Mesenchymal stem cell (in vitro differentiated cells and primary cell): Measurements from ENCODE around the gene TMEM141. TPM values are rescaled to one million over a fixed set of nuclear protein-coding genes. Genes with fewer than 3 reads are reported as not detected.

Experiments used
- DNase-seq: peaks from one replicate; pipeline ENCODE4 v3.0.0-alpha.2; 2013
- H2AFZ ChIP-seq: one replicate; pipeline ENCODE4 v1.6.1; 2013; ENCODE audit warnings: low read depth, mild to moderate bottlenecking, control low read depth, inconsistent platforms, low read length, moderate library complexity
- H2AK5ac ChIP-seq: 2 replicates; pipeline ENCODE4 v1.6.1; 2013; ENCODE audit warnings: low read length, moderate library complexity, mild to moderate bottlenecking, inconsistent platforms; ENCODE audit not compliant: severe bottlenecking
- H2BK120ac ChIP-seq: one replicate; pipeline ENCODE4 v1.6.1; 2013; ENCODE audit warnings: low read depth, mild to moderate bottlenecking, inconsistent platforms, low read length, moderate library complexity
- H2BK12ac ChIP-seq, 2 experiments: one replicate each; pipeline ENCODE4 v1.6.1; 2013; ENCODE audit warnings: inconsistent platforms in 2 of 2, low read length in 2 of 2, mild to moderate bottlenecking in 2 of 2, moderate library complexity in 2 of 2, control low read depth in 1 of 2
- H2BK15ac ChIP-seq: one replicate; pipeline ENCODE4 v1.6.1; 2013; ENCODE audit warnings: mild to moderate bottlenecking, low read depth, inconsistent platforms; ENCODE audit not compliant: poor library complexity, severe bottlenecking
- H2BK5ac ChIP-seq: 2 replicates; pipeline ENCODE4 v1.6.1; 2013; ENCODE audit warnings: low read depth, mild to moderate bottlenecking, low read length, control low read depth, inconsistent platforms; ENCODE audit not compliant: poor library complexity, severe bottlenecking
- H3K14ac ChIP-seq, 2 experiments: one replicate each; pipeline ENCODE4 v1.6.1; 2013; ENCODE audit warnings: inconsistent platforms in 2 of 2, low read length in 2 of 2, control low read depth in 1 of 2, mild to moderate bottlenecking in 1 of 2, moderate library complexity in 1 of 2
- H3K18ac ChIP-seq, 2 experiments: one replicate each; pipeline ENCODE4 v1.6.1; 2013; ENCODE audit warnings: inconsistent platforms in 2 of 2, low read length in 2 of 2, control low read depth in 1 of 2, low read depth in 1 of 2, mild to moderate bottlenecking in 1 of 2
- H3K23ac ChIP-seq, 2 experiments: one replicate each; pipeline ENCODE4 v1.6.1; 2013; ENCODE audit warnings: inconsistent platforms in 2 of 2, low read length in 2 of 2, mild to moderate bottlenecking in 2 of 2, moderate library complexity in 2 of 2, control low read depth in 1 of 2
- H3K27ac ChIP-seq: 2 replicates; pipeline ENCODE4 v1.5.1; 2013; ENCODE audit warnings: mild to moderate bottlenecking, moderate library complexity, low read length, control low read depth, inconsistent platforms; ENCODE audit not compliant: poor library complexity, severe bottlenecking
- H3K27me3 ChIP-seq, 2 experiments: 2 replicates each; pipeline versions ENCODE4 v1.6.1 to v1.7.0; 2013; ENCODE audit warnings: low read length in 2 of 2, mild to moderate bottlenecking in 2 of 2, moderate library complexity in 2 of 2, control low read depth in 1 of 2, inconsistent platforms in 1 of 2; ENCODE audit not compliant: control insufficient read depth in 1 of 2, insufficient read depth in 1 of 2
- H3K36me3 ChIP-seq, 2 experiments: 2 replicates each; pipeline versions ENCODE4 v1.6.1 to v1.7.0; 2013; ENCODE audit warnings: low read length in 2 of 2, control low read depth in 1 of 2, inconsistent platforms in 1 of 2, low read depth in 1 of 2, mild to moderate bottlenecking in 1 of 2; ENCODE audit not compliant: insufficient read depth in 2 of 2, control insufficient read depth in 1 of 2
- H3K4ac ChIP-seq, 2 experiments: one replicate each; pipeline ENCODE4 v1.6.1; 2013; ENCODE audit warnings: inconsistent platforms in 2 of 2, low read length in 2 of 2, mild to moderate bottlenecking in 2 of 2, moderate library complexity in 2 of 2, control low read depth in 1 of 2, low read depth in 1 of 2
- H3K4me1 ChIP-seq: 2 replicates; pipeline ENCODE4 v1.6.1; 2013; ENCODE audit warnings: low read depth, low read length, control low read depth; ENCODE audit not compliant: control insufficient read depth, insufficient read depth
- H3K4me2 ChIP-seq: 2 replicates; pipeline ENCODE4 v1.6.1; 2013; ENCODE audit warnings: low read length, mild to moderate bottlenecking, inconsistent platforms; ENCODE audit not compliant: poor library complexity, severe bottlenecking
- H3K4me3 ChIP-seq, 2 experiments: 2 replicates each; pipeline versions ENCODE4 v1.5.1 to v1.7.0; 2013; ENCODE audit warnings: low read length in 2 of 2, mild to moderate bottlenecking in 2 of 2, control low read depth in 1 of 2, low read depth in 1 of 2; ENCODE audit not compliant: insufficient read depth in 1 of 2
- H3K79me1 ChIP-seq: replicated peaks from 2 replicates; pipeline ENCODE4 v1.6.1; 2013; ENCODE audit warnings: mild to moderate bottlenecking, control low read depth, low read length, inconsistent platforms; ENCODE audit not compliant: poor library complexity, severe bottlenecking
- H3K9ac ChIP-seq: 2 replicates; pipeline ENCODE4 v1.7.0; 2013; ENCODE audit warnings: mild to moderate bottlenecking, low read length, moderate library complexity
- H3K9me3 ChIP-seq: 2 replicates; pipeline ENCODE4 v1.7.0; 2013; ENCODE audit warnings: mild to moderate bottlenecking, low read length; ENCODE audit not compliant: control insufficient read depth
- H4K8ac ChIP-seq: one replicate; pipeline ENCODE4 v1.6.1; 2013; ENCODE audit warnings: inconsistent platforms, mild to moderate bottlenecking, low read length, moderate library complexity
- H4K91ac ChIP-seq: one replicate; pipeline ENCODE4 v1.6.1; 2013; ENCODE audit warnings: mild to moderate bottlenecking, low read length, inconsistent platforms
- WGBS: methylation state at CpG from one replicate; pipeline ENCODE4 v1.1.7; 2013; ENCODE audit warnings: mixed read lengths; 5-methylcytosine and 5-hydroxymethylcytosine counted together
- polyA plus RNA-seq, 2 experiments: library from polyadenylated mRNA; stranded (reverse); fragments of 200-250 nt; gene quantifications; one replicate each; pipeline ENCODE4 v1.2.3, GENCODE V29; 2013

The TMEM141 gene
- 58.1 TPM for polyA plus RNA-seq (2013, experiment 1 of 2)
- 53.8 TPM for polyA plus RNA-seq (2013, experiment 2 of 2)

DNA sequence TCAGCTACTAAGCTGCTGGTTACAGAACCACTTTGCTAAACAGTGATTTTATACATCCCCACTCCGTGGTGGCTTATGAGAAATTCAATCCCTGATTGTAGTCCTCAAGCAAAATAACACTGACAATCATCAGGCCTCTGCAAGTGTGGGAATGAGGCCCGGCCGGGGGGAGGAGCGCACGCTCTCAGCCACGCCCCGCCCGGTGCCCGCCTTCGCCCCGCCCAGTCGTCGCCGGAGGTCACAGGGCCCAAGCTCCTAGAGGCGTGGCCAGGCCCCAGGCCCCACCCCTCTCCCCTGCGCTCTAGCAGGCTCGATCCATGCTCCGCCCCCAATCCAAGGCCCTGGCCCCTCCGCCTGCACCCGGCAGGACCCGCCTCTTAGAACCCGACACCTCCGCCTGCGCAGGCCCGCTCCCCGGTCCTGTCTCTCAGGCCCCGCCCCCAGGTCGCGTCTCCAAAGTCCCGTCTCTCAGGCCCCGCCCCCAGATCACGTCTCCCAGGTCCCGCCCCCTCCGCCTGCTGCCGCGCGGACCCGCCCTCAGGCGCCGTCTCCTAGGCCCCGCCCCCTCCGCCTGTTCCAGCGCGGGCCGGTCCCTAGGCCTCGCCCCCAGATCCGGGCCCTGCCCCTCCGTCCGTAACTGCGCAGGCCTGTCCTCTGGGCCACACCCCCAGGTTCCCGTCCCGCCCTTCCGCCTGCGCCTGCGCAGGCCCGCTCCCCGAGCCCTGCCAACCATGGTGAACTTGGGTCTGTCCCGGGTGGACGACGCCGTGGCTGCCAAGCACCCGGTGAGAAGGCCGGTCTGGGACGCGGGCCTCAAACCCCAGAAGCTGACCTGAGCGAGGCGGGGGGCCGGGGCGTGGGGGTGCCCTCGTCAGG lies at the start of gene TMEM141:
Gene TMEM141, plus strand, starts transcription at position 705 of the 876 bp plus-strand sequence. Its CDS starts 27 bp downstream, at position 732.
- Histone ChIP-seq H4K8ac (peak within 1 kb of the TSS; percentile 83), H3K23ac (peak within 1 kb of the TSS; percentile 7 to 75), H3K9me3 (no peaks in the 10 kb centered on the region), H3K27ac (peak within 1 kb of the TSS; percentile 23), H3K4me3 (peak within 1 kb of the TSS; percentile 75 to 91), H3K4me2 (peak within 1 kb of the TSS; percentile 80), H3K4me1 (peaks cover 16% of the 10 kb centered on the region), H3K9ac (peak within 1 kb of the TSS; percentile 91), H4K91ac (peak within 1 kb of the TSS; percentile 94), H2BK120ac (no peak within 1 kb of the TSS), H2BK12ac (peak within 1 kb of the TSS; percentile 49 to 94), H3K27me3 (peaks cover 12 to 14% of the 10 kb centered on the region in 2 experiments), H3K4ac (peak within 1 kb of the TSS; percentile 88 to 93), H3K14ac (peak within 1 kb of the TSS; percentile 92 to 100), H3K36me3 (peaks cover 10 to 24% of the 10 kb centered on the region in 2 experiments), H2BK5ac (no peak within 1 kb of the TSS), H2AFZ (peak within 1 kb of the TSS; percentile 55), H2BK15ac (peak within 1 kb of the TSS; percentile 36), H3K18ac (peak within 1 kb of the TSS; percentile 98 to 99), H3K79me1 (peaks cover 21% of the 10 kb centered on the region), H2AK5ac (peak within 1 kb of the TSS; percentile 71)
- peak; percentile 99 for DNase-seq
- WGBS: under 1% methylated on average over 69 of the region's 70 CpGs

DNA sequence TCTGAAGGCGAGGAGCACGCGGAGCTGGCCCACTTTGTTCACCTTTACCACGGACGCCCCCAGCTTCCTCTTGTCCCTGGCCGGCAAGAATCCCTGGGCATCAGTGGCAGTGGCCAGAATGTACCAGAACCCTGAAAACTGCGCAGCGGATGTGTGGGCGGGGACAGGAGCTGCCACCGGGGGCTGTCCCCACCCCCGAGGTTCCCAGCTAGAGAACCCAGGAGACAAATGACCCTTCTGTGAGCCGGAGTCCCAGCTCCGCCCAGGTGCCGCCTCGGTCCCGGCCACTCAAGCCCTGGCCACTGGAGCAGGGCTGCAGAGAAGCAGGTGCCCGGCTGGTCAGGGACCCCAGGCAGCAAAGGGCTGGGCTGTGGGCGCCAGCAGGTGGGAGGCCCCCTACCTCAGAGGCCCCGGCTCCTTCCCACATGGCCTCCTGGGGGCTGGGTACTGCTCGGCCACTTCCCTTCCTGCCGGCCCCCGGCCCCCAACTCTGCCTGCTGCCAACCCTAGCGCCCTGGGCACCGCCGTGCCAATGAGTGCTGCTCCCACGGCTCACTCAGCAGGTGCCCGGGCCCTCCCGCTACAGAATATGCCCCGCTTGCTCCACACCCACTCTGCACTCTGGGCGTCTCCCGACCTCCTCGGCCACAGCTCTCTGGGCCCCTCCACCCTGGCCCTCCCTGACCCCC lies 49.1 kb upstream of the TMEM141 start:
- no peak overlapping the region for H3K27ac ChIP-seq
- no peaks in the 10 kb centered on the region for H3K36me3 ChIP-seq
- 74% methylated on average over 32 of the region's 32 CpGs for WGBS
- no peak overlapping the region for H3K9ac ChIP-seq
- no peak overlapping the region for H2BK15ac ChIP-seq
- no peaks in the 10 kb centered on the region for H3K9me3 ChIP-seq
- no peak overlapping the region for H2AFZ ChIP-seq
- H3K4me1 ChIP-seq: peaks cover 2% of the 10 kb centered on the region
- H3K4me3 ChIP-seq: no peak overlapping the region
- peak overlapping the region in 1 of 2 experiments; percentile 46 for H3K14ac ChIP-seq
- no peak overlapping the region for H2AK5ac ChIP-seq
- H3K4ac ChIP-seq: no peak overlapping the region
- no peak overlapping the region for H3K4me2 ChIP-seq
- no peak overlapping the region for H2BK12ac ChIP-seq
- H3K18ac ChIP-seq: no peak overlapping the region
- H3K23ac ChIP-seq: no peak overlapping the region
- no peak for DNase-seq
- no peak overlapping the region for H2BK120ac ChIP-seq
- peak overlapping the region; percentile 52 for H4K91ac ChIP-seq
- H3K79me1 ChIP-seq: no peaks in the 10 kb centered on the region
- peaks cover 58 to 73% of the 10 kb centered on the region in 2 experiments for H3K27me3 ChIP-seq
- H4K8ac ChIP-seq: no peak overlapping the region
- no peak overlapping the region for H2BK5ac ChIP-seq

DNA sequence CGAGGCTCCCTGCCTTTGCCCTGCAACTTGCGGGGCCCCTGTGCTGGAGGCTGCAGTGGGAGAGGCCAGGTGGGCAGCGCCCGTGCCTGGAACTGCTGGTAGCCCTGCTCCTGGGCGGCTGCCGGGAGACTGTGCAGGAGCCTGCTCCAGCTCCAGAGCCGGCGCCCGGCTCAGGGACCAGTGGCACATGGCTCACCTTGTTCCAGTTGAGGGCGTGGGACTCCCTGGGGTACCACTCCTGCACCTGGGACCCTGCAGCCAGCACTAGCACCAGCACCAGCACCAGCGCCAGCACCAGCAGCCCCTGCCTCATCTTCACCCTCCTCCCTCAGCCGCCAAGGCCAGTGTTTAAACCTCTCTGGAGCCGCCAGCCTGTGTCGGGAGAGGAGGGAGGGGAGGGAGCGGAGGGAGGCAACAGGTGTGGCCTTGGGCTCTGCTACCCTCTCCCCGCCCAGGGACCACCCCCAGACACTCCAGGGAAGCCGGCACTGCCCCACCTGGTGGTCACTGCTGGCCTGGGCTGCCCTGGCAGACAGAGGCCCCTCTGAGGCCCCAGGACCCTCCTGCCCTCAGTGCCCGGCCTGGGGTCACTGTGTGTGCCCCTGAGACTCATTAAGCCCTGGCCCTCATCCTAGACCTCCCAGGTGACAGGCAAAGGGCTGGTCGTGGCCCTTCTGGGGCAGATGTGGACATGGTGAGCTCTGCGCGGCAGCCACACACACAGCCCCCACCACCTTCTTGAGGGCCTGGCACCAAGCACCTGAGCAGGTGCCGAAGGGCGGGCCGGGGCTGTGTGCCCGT lies 48.4 kb upstream of the TMEM141 start, which contains the start of gene LCN10:
Gene LCN10, minus strand, starts transcription at position 350 of the 801 bp plus-strand sequence. Its CDS starts 37 bp downstream, at position 313.
- Histone ChIP-seq H3K79me1 (no peaks in the 10 kb centered on the region), H2AK5ac (no peak within 1 kb of the TSS), H3K14ac (peak within 1 kb of the TSS in 1 of 2 experiments; percentile 46), H4K91ac (peak within 1 kb of the TSS; percentile 52), H3K27ac (no peak within 1 kb of the TSS), H2BK12ac (no peak within 1 kb of the TSS), H3K36me3 (no peaks in the 10 kb centered on the region), H2AFZ (no peak within 1 kb of the TSS), H3K4ac (no peak within 1 kb of the TSS), H3K9me3 (no peaks in the 10 kb centered on the region), H2BK120ac (no peak within 1 kb of the TSS), H3K4me2 (no peak within 1 kb of the TSS), H3K23ac (no peak within 1 kb of the TSS), H2BK5ac (no peak within 1 kb of the TSS), H3K18ac (no peak within 1 kb of the TSS), H3K4me3 (no peak within 1 kb of the TSS), H4K8ac (no peak within 1 kb of the TSS), H3K27me3 (peaks cover 59 to 80% of the 10 kb centered on the region in 2 experiments), H3K4me1 (peaks cover 2% of the 10 kb centered on the region), H3K9ac (no peak within 1 kb of the TSS), H2BK15ac (no peak within 1 kb of the TSS)
- WGBS: 40% methylated on average over 15 of the region's 25 CpGs
- peak; percentile 15 for DNase-seq
